Fibroblast of lung (primary cell): ENCODE data around the gene C7orf57. TPM values are rescaled to one million over a fixed set of nuclear protein-coding genes. Genes with fewer than 3 reads are reported as not detected.

ENCODE experiments used
- DNase-seq, 2 donors: peaks; one replicate each; pipeline versions ENCODE4 v3.0.0 to v3.0.0-alpha.2; 2010; ENCODE audit warnings: low read depth in 2 of 2
- H2AFZ ChIP-seq: 2 replicates; pipeline ENCODE4 v1.5.1; 2012; ENCODE audit warnings: low read length, control low read depth, inconsistent platforms
- H3K27ac ChIP-seq: 2 replicates; pipeline ENCODE4 v1.5.1; 2011; ENCODE audit warnings: low read length, control low read depth; ENCODE audit not compliant: insufficient read depth
- H3K27me3 ChIP-seq: 2 replicates; pipeline ENCODE4 v1.5.1; 2011; ENCODE audit warnings: mild to moderate bottlenecking, low read length; ENCODE audit not compliant: control insufficient read depth, insufficient read depth
- H3K36me3 ChIP-seq: 2 replicates; pipeline ENCODE4 v1.5.1; 2011; ENCODE audit warnings: low read length; ENCODE audit not compliant: control insufficient read depth, insufficient read depth
- H3K4me1 ChIP-seq: 2 replicates; pipeline ENCODE4 v1.5.1; 2011; ENCODE audit warnings: low read length; ENCODE audit not compliant: control insufficient read depth, insufficient read depth; ENCODE audit errors: extremely low read depth
- H3K4me2 ChIP-seq: 2 replicates; pipeline ENCODE4 v1.5.1; 2011; ENCODE audit warnings: low read length, control low read depth; ENCODE audit not compliant: insufficient read depth; ENCODE audit errors: extremely low read depth
- H3K4me3 ChIP-seq, 4 experiments: fragments of 200-600 bp in 1 of 4; sonication (generic) in 1 of 4; replicated peaks in 1 of 4; 2 replicates each; pipeline ENCODE4 v1.5.1; 2011 to 2016; ENCODE audit warnings: low read length in 4 of 4, low read depth in 3 of 4, mild to moderate bottlenecking in 3 of 4, control low read depth in 2 of 4, inconsistent platforms in 1 of 4, mixed read lengths in 1 of 4; ENCODE audit not compliant: insufficient read depth in 1 of 4; ENCODE audit errors: control extremely low read depth in 1 of 4
- H3K79me2 ChIP-seq: 2 replicates; pipeline ENCODE4 v1.5.1; 2012; ENCODE audit warnings: mild to moderate bottlenecking, low read length, inconsistent platforms; ENCODE audit not compliant: control insufficient read depth, insufficient read depth
- H3K9ac ChIP-seq: 2 replicates; pipeline ENCODE4 v1.5.1; 2011; ENCODE audit warnings: mild to moderate bottlenecking, low read length, control low read depth; ENCODE audit not compliant: insufficient read depth
- H3K9me3 ChIP-seq: 2 replicates; pipeline ENCODE4 v1.5.1; 2012; ENCODE audit warnings: low read depth, low read length; ENCODE audit not compliant: control insufficient read depth, insufficient read depth
- H4K20me1 ChIP-seq: 2 replicates; pipeline ENCODE4 v1.5.1; 2011; ENCODE audit warnings: low read length; ENCODE audit not compliant: control insufficient read depth, insufficient read depth; ENCODE audit errors: extremely low read depth
- EZH2 ChIP-seq: IDR thresholded peaks from 2 replicates; pipeline ENCODE4 v1.5.1; 2012; ENCODE audit warnings: low read length, control low read depth, mild to moderate bottlenecking; ENCODE audit errors: missing control alignments
- polyA plus RNA-seq, 2 donors: library from polyadenylated mRNA; depleted of rRNA in 1 of 2; stranded (reverse) in 1 of 2; unstranded in 1 of 2; fragments of >200 nt; gene quantifications; 2 replicates each; pipeline ENCODE4 v1.2.1, GENCODE V29; 2011 to 2012; ENCODE audit warnings: missing spikeins in 1 of 2
- total RNA-seq: library from RNA; depleted of rRNA; stranded (reverse); fragments of >200 nt; gene quantifications from 2 replicates; pipeline ENCODE4 v1.2.1, GENCODE V29; 2014
- TF ChIP-seq, protein P1 (sequence below), 2 donors: IDR thresholded peaks in 1 of 2; conservative IDR thresholded peaks in 1 of 2; 1 replicate in 1 of 2; 2 replicates in 1 of 2; pipeline ENCODE4 v1.5.1; 2011 to 2012; ENCODE audit warnings: low read length in 2 of 2, control low read depth in 1 of 2, inconsistent platforms in 1 of 2, low read depth in 1 of 2, mild to moderate bottlenecking in 1 of 2

The C7orf57 gene
- total and polyA plus RNA-seq, 2 donors (not counting 1 experiment from before 2014, with no cell fraction given): not detected

DNA sequence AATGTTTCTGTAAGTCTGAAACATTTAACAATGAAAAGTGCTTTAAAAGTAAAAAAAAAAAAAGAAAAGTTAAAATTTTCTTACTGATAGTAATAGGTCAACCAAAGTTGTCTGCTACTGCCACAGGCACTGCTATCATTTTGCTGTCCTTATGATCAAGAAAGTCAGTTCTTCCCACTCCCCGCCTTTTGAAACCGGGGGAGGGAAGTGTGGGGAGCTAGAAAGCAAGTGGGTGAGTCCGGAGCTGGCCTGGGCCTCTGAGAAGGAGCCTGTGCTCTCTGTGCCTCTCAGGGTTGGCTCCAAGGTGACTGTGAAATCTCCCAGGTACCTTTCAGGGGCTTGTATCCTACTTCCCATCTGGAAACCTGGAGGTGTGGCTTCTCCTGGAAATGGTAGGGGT lies 7.3 kb downstream of the C7orf57 start:
- Histone ChIP-seq H3K79me2 (no peaks in the 10 kb centered on the region), H3K9me3 (no peaks in the 10 kb centered on the region), H3K4me3 (no peak overlapping the region), H3K27ac (no peak overlapping the region), H3K27me3 (peaks cover 1% of the 10 kb centered on the region), H3K4me2 (no peak overlapping the region), H4K20me1 (no peaks in the 10 kb centered on the region), H3K4me1 (peaks cover 2% of the 10 kb centered on the region), H3K9ac (no peak overlapping the region), H2AFZ (no peak overlapping the region), H3K36me3 (no peaks in the 10 kb centered on the region)
- TF ChIP-seq, protein P1, sequence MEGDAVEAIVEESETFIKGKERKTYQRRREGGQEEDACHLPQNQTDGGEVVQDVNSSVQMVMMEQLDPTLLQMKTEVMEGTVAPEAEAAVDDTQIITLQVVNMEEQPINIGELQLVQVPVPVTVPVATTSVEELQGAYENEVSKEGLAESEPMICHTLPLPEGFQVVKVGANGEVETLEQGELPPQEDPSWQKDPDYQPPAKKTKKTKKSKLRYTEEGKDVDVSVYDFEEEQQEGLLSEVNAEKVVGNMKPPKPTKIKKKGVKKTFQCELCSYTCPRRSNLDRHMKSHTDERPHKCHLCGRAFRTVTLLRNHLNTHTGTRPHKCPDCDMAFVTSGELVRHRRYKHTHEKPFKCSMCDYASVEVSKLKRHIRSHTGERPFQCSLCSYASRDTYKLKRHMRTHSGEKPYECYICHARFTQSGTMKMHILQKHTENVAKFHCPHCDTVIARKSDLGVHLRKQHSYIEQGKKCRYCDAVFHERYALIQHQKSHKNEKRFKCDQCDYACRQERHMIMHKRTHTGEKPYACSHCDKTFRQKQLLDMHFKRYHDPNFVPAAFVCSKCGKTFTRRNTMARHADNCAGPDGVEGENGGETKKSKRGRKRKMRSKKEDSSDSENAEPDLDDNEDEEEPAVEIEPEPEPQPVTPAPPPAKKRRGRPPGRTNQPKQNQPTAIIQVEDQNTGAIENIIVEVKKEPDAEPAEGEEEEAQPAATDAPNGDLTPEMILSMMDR (conservative IDR thresholded peaks at IDR 0.05 in 1 of 2, IDR thresholded peaks at IDR 0.05 in 1 of 2; ENCODE audit: low read depth in 1 of 2, low read length in 2 of 2): no peak
- no peak for TF ChIP-seq EZH2
- no peak for DNase-seq

DNA sequence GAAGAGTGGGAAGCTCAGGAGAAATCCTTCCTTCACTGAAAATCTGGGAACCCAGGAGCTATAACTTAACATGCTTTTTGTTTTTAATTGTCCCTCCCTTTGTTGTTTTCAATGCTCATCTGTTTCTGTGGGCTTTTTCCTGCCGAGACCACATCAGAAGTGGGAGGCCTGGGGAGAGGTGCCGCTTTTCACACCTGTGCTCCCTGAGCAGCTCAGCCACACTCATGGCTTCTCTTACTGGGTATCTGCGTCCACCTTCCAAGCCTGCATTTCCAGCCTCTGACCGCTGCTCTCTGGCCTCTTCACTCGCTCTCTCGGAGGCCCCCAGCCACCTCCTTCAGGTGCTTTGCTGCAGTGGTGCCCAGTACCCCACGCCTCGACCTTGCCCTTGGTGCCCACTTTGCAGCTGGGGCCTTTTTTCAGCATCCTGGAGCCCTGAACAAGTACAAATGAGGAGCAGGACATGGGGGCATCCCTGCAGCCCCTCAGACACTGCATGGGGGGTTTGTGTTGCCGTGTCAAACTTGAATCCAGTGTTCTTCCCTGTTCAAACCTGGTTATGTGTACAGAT lies 9.9 kb downstream of the C7orf57 start:
- Histone ChIP-seq H3K4me2 (no peak overlapping the region), H3K27ac (no peak overlapping the region), H2AFZ (no peak overlapping the region), H3K9me3 (no peaks in the 10 kb centered on the region), H3K36me3 (no peaks in the 10 kb centered on the region), H3K27me3 (no peaks in the 10 kb centered on the region), H3K79me2 (no peaks in the 10 kb centered on the region), H3K9ac (no peak overlapping the region), H4K20me1 (no peaks in the 10 kb centered on the region), H3K4me3 (no peak overlapping the region), H3K4me1 (peaks cover 2% of the 10 kb centered on the region)
- DNase-seq: no peak
- TF ChIP-seq EZH2: no peak
- TF ChIP-seq, protein P1 (conservative IDR thresholded peaks at IDR 0.05 in 1 of 2, IDR thresholded peaks at IDR 0.05 in 1 of 2; ENCODE audit: low read depth in 1 of 2, low read length in 2 of 2): no peak

DNA sequence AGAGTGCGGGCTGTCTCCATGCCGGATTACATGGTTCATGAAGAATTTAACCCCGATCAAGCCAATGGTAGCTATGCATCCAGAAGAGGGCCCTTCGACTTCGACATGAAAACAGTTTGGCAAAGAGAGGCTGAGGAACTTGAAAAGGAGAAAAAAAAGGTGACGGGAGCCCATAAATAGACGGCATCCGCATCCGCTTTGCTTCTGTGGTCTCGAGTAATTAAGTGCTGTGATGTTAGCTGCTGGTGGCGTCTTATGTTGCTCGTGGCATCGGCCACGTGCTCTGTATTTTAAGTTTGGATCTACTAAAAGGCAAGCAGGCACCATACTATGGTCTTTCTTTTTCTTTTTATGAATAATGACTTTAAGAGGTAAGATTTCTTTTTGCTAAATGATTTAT lies 11.1 kb downstream of the C7orf57 start:
- no peaks in the 10 kb centered on the region for H3K27me3 ChIP-seq

More for the DNA sequence above, 11.1 kb downstream of the C7orf57 start:
- H4K20me1 ChIP-seq: no peaks in the 10 kb centered on the region
- TF ChIP-seq EZH2: no peak
- TF ChIP-seq, protein P1 (conservative IDR thresholded peaks at IDR 0.05 in 1 of 2, IDR thresholded peaks at IDR 0.05 in 1 of 2; ENCODE audit: low read depth in 1 of 2, low read length in 2 of 2): no peak
- no peak overlapping the region for H3K27ac ChIP-seq
- H3K9me3 ChIP-seq: no peaks in the 10 kb centered on the region
- peak overlapping the region; percentile 17 for H2AFZ ChIP-seq
- DNase-seq: no peak
- no peak overlapping the region for H3K4me2 ChIP-seq
- H3K36me3 ChIP-seq: no peaks in the 10 kb centered on the region
- H3K4me1 ChIP-seq: no peaks in the 10 kb centered on the region
- no peak overlapping the region for H3K9ac ChIP-seq
- no peak overlapping the region for H3K4me3 ChIP-seq
- H3K79me2 ChIP-seq: no peaks in the 10 kb centered on the region
